Measurements from ENCODE around the gene C18orf54. TPM values are rescaled to one million over a fixed set of nuclear protein-coding genes. Genes with fewer than 3 reads are reported as not detected.

C18orf54 gene
- polyA plus RNA-seq, 1 experiment = 1.1 TPM

DNA sequence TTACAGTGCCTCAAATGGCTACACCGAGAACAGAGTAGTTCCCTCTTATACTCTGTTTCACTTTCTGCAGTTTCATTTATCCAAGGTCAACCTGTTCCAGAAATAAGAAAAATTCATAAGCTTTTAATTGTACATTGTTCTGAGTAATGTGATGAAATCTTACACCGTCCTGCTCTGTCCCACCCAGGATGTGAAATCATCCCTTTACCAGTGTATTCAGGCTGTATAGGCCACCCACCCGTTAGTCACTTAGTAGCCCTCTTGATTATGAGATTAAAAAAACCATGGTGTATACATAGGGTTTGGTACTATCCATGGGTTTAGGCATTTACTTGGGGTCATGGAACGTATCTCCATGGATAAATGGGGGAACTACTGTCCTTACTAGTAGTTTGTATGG lies 29.9 kb upstream of the C18orf54 start:
- POLR2A ChIA-PET = no interaction called here
- no peak overlapping the region for H3K4me3 ChIP-seq (ENCODE audit: low read depth, low read length)
- no peaks in the 10 kb centered on the region for H3K36me3 ChIP-seq (ENCODE audit: control insufficient read depth, insufficient read depth, low read length)
- CTCF ChIA-PET = no interaction called here
- DNase-seq (ENCODE audit: low read depth) = no peak
- no peaks in the 10 kb centered on the region for H3K27me3 ChIP-seq (ENCODE audit: control insufficient read depth, insufficient read depth, low read length)
- TF ChIP-seq, protein P1, sequence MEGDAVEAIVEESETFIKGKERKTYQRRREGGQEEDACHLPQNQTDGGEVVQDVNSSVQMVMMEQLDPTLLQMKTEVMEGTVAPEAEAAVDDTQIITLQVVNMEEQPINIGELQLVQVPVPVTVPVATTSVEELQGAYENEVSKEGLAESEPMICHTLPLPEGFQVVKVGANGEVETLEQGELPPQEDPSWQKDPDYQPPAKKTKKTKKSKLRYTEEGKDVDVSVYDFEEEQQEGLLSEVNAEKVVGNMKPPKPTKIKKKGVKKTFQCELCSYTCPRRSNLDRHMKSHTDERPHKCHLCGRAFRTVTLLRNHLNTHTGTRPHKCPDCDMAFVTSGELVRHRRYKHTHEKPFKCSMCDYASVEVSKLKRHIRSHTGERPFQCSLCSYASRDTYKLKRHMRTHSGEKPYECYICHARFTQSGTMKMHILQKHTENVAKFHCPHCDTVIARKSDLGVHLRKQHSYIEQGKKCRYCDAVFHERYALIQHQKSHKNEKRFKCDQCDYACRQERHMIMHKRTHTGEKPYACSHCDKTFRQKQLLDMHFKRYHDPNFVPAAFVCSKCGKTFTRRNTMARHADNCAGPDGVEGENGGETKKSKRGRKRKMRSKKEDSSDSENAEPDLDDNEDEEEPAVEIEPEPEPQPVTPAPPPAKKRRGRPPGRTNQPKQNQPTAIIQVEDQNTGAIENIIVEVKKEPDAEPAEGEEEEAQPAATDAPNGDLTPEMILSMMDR (IDR thresholded peaks at IDR 0.05; ENCODE audit: insufficient read depth, low read depth, low read length) = no peak

DNA sequence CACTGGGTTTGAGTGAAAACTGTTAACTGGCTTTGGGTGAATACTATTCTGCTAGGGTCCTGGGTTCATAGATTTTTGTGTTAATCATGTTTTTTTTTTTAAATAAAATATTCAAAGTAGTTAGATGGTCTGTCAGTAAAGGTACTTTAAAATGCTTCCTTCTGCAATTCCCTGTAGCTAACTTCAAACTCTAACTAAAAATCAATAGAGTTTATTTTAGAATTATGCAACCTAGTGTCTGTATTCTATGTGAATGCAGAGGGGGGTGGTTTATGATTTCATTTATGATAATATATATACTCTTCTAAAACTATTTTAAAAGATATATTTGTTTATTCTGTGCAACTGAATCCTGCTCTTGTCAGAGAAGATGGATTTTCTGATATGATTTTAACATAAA lies 27.9 kb upstream of the C18orf54 start:
- ChIA-PET CTCF (no interaction called here), POLR2A (no interaction called here)
- no peak for DNase-seq (ENCODE audit: low read depth)
- Histone ChIP-seq H3K36me3 (ENCODE audit: control insufficient read depth, insufficient read depth, low read length) (no peaks in the 10 kb centered on the region), H3K27me3 (ENCODE audit: control insufficient read depth, insufficient read depth, low read length) (no peaks in the 10 kb centered on the region), H3K4me3 (ENCODE audit: low read depth, low read length) (no peak overlapping the region)
- TF ChIP-seq, protein P1 (IDR thresholded peaks at IDR 0.05; ENCODE audit: insufficient read depth, low read depth, low read length) = no peak

DNA sequence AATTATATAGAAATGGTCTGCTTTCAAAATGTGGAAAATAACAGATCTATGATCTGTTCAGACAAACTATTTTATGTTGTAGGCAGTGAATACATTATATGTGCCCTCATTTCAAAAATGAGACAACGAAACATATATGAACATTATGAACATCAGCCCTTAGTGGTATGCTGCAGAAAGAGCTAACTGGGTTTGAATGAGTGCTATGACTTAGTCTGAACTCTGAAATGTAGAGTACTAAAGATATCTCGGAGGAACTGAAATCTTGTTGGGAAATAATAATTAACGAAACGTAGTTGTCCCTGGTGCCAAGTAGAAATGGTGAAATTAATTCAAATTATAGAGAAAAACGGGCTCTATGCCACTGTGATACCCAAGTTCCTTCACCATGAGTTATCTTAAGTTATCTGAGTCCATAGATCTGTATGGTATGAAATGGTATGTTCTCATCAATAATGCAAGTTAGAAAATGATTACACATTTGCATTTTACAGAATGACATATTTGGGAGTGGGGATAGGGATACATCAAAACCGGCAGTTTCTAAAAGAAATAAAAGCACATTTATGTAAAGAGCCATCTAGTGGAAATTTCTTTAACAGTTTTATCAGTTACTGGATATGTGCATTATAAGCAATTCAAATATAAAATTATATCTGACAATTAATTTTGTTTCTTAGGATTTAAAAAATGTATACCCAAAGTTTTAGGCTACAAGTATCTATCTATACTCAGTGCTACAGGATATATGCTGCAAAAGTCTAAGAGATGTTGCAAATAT lies 26.7 kb upstream of the C18orf54 start:
- H3K27me3 ChIP-seq (ENCODE audit: control insufficient read depth, insufficient read depth, low read length) = no peaks in the 10 kb centered on the region
- no peak for DNase-seq (ENCODE audit: low read depth)
- TF ChIP-seq, protein P1 (IDR thresholded peaks at IDR 0.05; ENCODE audit: insufficient read depth, low read depth, low read length) = 0 out of 2 replicates have a peak, but pooled peaks have one; percentile 5
- CTCF ChIA-PET = interaction anchor here (0.6 to 1.5 kb wide), 3 partner anchors 9 to 28 kb away, joined by 3 to 4 read pairs (median 3); partner anchors contain the start of genes C18orf54 and STARD6
- no peak overlapping the region for H3K4me3 ChIP-seq (ENCODE audit: low read depth, low read length)
- no peaks in the 10 kb centered on the region for H3K36me3 ChIP-seq (ENCODE audit: control insufficient read depth, insufficient read depth, low read length)
- POLR2A ChIA-PET = no interaction called here

DNA sequence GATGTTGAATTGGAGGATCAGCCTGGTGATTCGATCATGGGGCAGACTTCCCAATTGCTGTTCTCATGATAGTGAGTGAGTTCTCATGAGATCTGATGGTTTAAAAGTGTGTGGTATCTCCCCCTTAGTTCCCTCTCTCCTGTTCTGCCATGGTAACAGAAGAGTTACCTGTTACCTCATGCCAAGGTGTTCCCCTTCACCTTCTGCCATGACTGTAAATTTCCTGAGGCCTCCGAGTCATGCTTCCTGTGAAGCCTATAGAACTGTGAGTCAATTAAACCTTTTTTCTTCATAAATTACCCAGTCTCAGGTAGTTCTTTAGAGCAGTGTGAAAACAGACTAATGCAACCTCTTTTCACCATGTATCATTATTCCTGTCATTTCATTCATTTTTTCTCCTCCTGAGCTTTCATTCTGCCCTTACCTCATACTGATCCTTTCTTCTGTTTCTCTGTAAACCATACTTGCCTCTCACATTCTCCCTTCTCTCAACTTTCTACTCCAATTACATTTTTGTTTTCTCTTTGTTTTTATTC lies 22.0 kb upstream of the C18orf54 start:
- no peaks in the 10 kb centered on the region for H3K36me3 ChIP-seq (ENCODE audit: control insufficient read depth, insufficient read depth, low read length)
- DNase-seq (ENCODE audit: low read depth) = no peak
- ChIA-PET CTCF (no interaction called here), POLR2A (no interaction called here)
- TF ChIP-seq, protein P1 (IDR thresholded peaks at IDR 0.05; ENCODE audit: insufficient read depth, low read depth, low read length) = no peak
- no peak overlapping the region for H3K4me3 ChIP-seq (ENCODE audit: low read depth, low read length)
- no peaks in the 10 kb centered on the region for H3K27me3 ChIP-seq (ENCODE audit: control insufficient read depth, insufficient read depth, low read length)

DNA sequence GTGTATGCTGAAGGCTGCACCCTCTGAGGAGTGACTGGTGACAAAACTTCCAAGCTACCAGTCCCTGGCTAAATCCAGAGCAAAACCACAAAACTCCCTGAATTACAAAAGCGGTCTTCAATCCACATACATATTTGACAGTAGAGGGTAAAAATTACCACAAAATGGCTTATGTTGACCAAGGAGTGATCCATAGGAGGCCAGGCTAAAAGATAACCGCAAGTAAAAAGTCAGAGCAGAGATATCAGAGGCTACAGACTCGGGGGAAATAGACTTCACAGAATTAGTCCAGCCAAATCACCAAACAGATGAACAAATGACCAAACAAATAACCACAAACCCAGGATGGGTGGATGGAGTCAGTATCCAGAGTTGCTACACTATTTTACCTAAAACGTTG lies 19.5 kb upstream of the C18orf54 start:
- H3K27me3 ChIP-seq (ENCODE audit: control insufficient read depth, insufficient read depth, low read length) = no peaks in the 10 kb centered on the region
- H3K36me3 ChIP-seq (ENCODE audit: control insufficient read depth, insufficient read depth, low read length) = no peaks in the 10 kb centered on the region
- CTCF ChIA-PET = no interaction called here
- no peak for DNase-seq (ENCODE audit: low read depth)
- POLR2A ChIA-PET = no interaction called here
- no peak overlapping the region for H3K4me3 ChIP-seq (ENCODE audit: low read depth, low read length)
- TF ChIP-seq, protein P1 (IDR thresholded peaks at IDR 0.05; ENCODE audit: insufficient read depth, low read depth, low read length) = no peak

All from BJ (cell line).